OCI-LY3 (cell line): ENCODE data around the gene RBM26.

Experiments used
- EZH2phosphoT487 ChIP-seq: fragments of 200-600 bp; shearing (Covaris generic); IDR thresholded peaks from 2 replicates; pipeline ENCODE4 v1.6.1; 2018; ENCODE audit warnings: antibody characterized with exemption, mixed run types, low read depth
- TF ChIP-seq, protein P1 (sequence below): fragments of 200-600, 300-600 bp; sonication (generic); IDR thresholded peaks from 2 replicates; pipeline ENCODE4 v1.5.1; 2014; ENCODE audit warnings: antibody characterized with exemption, low read length, low read depth

- TF ChIP-seq, protein P1, sequence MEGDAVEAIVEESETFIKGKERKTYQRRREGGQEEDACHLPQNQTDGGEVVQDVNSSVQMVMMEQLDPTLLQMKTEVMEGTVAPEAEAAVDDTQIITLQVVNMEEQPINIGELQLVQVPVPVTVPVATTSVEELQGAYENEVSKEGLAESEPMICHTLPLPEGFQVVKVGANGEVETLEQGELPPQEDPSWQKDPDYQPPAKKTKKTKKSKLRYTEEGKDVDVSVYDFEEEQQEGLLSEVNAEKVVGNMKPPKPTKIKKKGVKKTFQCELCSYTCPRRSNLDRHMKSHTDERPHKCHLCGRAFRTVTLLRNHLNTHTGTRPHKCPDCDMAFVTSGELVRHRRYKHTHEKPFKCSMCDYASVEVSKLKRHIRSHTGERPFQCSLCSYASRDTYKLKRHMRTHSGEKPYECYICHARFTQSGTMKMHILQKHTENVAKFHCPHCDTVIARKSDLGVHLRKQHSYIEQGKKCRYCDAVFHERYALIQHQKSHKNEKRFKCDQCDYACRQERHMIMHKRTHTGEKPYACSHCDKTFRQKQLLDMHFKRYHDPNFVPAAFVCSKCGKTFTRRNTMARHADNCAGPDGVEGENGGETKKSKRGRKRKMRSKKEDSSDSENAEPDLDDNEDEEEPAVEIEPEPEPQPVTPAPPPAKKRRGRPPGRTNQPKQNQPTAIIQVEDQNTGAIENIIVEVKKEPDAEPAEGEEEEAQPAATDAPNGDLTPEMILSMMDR: peak; percentile 10; the same call in 1 of the 2 replicates
- TF ChIP-seq EZH2phosphoT487: no peak
These were observed 498 bp upstream of the RBM26 start for GRCh38 chr13:79406597-79406908.
